H9 (cell line): ENCODE measurements around the gene GORASP1. TPM values are rescaled to one million over a fixed set of nuclear protein-coding genes. Genes with fewer than 3 reads are reported as not detected.

Source experiments
- DNase-seq: peaks from one replicate; pipeline ENCODE4 v3.0.0-alpha.2; 2017
- H2AFZ ChIP-seq: one replicate; pipeline ENCODE4 v1.6.1; 2013; ENCODE audit warnings: mild to moderate bottlenecking, low read length, control low read depth, moderate library complexity
- H2AK5ac ChIP-seq: 2 replicates; pipeline ENCODE4 v1.6.1; 2013; ENCODE audit warnings: low read length, control low read depth, mixed read lengths; ENCODE audit not compliant: insufficient read length
- H2BK120ac ChIP-seq: one replicate; pipeline ENCODE4 v1.6.1; 2013; ENCODE audit warnings: low read depth, mild to moderate bottlenecking, low read length, control low read depth, inconsistent platforms; ENCODE audit not compliant: poor library complexity, severe bottlenecking
- H2BK12ac ChIP-seq: 2 replicates; pipeline ENCODE4 v1.6.1; 2013; ENCODE audit warnings: low read length, control low read depth, mixed read lengths, low read depth; ENCODE audit not compliant: insufficient read length
- H2BK15ac ChIP-seq: 2 replicates; pipeline ENCODE4 v1.6.1; 2013; ENCODE audit warnings: low read depth, low read length, control low read depth
- H2BK20ac ChIP-seq: one replicate; pipeline ENCODE4 v1.6.1; 2013; ENCODE audit warnings: low read depth, mild to moderate bottlenecking, low read length, control low read depth, inconsistent platforms; ENCODE audit not compliant: poor library complexity, severe bottlenecking
- H2BK5ac ChIP-seq: 2 replicates; pipeline ENCODE4 v1.6.1; 2013; ENCODE audit warnings: low read length, control low read depth, mixed read lengths; ENCODE audit not compliant: insufficient read length
- H3K14ac ChIP-seq: 2 replicates; pipeline ENCODE4 v1.6.1; 2013; ENCODE audit warnings: low read length, control low read depth; ENCODE audit not compliant: insufficient read depth
- H3K18ac ChIP-seq: 2 replicates; pipeline ENCODE4 v1.6.1; 2013; ENCODE audit warnings: low read depth, mild to moderate bottlenecking, mixed read lengths, low read length, control low read depth; ENCODE audit not compliant: insufficient read length
- H3K23ac ChIP-seq: 2 replicates; pipeline ENCODE4 v1.6.1; 2013; ENCODE audit warnings: low read length, control low read depth, mixed read lengths, low read depth; ENCODE audit not compliant: insufficient read length
- H3K23me2 ChIP-seq: 2 replicates; pipeline ENCODE4 v1.6.1; 2013; ENCODE audit warnings: low read depth, mild to moderate bottlenecking, mixed read lengths, low read length, control low read depth; ENCODE audit not compliant: insufficient read length, poor library complexity, severe bottlenecking
- H3K27ac ChIP-seq: 2 replicates; pipeline ENCODE4 v1.5.1; 2013; ENCODE audit warnings: low read length, control low read depth, mixed read lengths, low read depth; ENCODE audit not compliant: insufficient read length
- H3K27me3 ChIP-seq: 2 replicates; pipeline ENCODE4 v1.6.1; 2013; ENCODE audit warnings: low read length, control low read depth, inconsistent platforms; ENCODE audit not compliant: insufficient read depth
- H3K4ac ChIP-seq: 2 replicates; pipeline ENCODE4 v1.6.1; 2013; ENCODE audit warnings: low read depth, mild to moderate bottlenecking, control low read depth, inconsistent platforms, low read length, moderate library complexity
- H3K4me1 ChIP-seq: 2 replicates; pipeline ENCODE4 v1.6.1; 2013; ENCODE audit warnings: low read length, control low read depth, inconsistent platforms; ENCODE audit not compliant: insufficient read depth
- H3K4me2 ChIP-seq: 2 replicates; pipeline ENCODE4 v1.6.1; 2013; ENCODE audit warnings: low read length, control low read depth, mixed read lengths; ENCODE audit not compliant: insufficient read length, insufficient read depth
- H3K56ac ChIP-seq: 2 replicates; pipeline ENCODE4 v1.6.1; 2013; ENCODE audit warnings: low read depth, mild to moderate bottlenecking, mixed read lengths, low read length, control low read depth; ENCODE audit not compliant: insufficient read length
- H3K79me1 ChIP-seq: 2 replicates; pipeline ENCODE4 v1.6.1; 2013; ENCODE audit warnings: low read depth, mild to moderate bottlenecking, moderate library complexity, low read length, control low read depth, inconsistent platforms; ENCODE audit not compliant: insufficient read depth, poor library complexity, severe bottlenecking
- H3K79me2 ChIP-seq: 2 replicates; pipeline ENCODE4 v1.6.1; 2013; ENCODE audit warnings: low read length, control low read depth, inconsistent platforms; ENCODE audit not compliant: insufficient read depth
- H3K9ac ChIP-seq: 2 replicates; pipeline ENCODE4 v1.6.1; 2013; ENCODE audit warnings: low read length, control low read depth, mixed read lengths; ENCODE audit not compliant: insufficient read length; ENCODE audit errors: extremely low read depth
- H3K9me3 ChIP-seq: one replicate; pipeline ENCODE4 v1.6.1; 2013; ENCODE audit warnings: low read depth, low read length, inconsistent platforms; ENCODE audit not compliant: control insufficient read depth
- H3T11ph ChIP-seq: one replicate; pipeline ENCODE4 v1.6.1; 2013; ENCODE audit warnings: mild to moderate bottlenecking, low read length, control low read depth, inconsistent platforms
- H4K20me1 ChIP-seq: one replicate; pipeline ENCODE4 v1.6.1; 2013; ENCODE audit not compliant: control insufficient read depth, insufficient read length, insufficient read depth
- H4K5ac ChIP-seq: 2 replicates; pipeline ENCODE4 v1.6.1; 2013; ENCODE audit warnings: low read depth, mild to moderate bottlenecking, mixed read lengths, low read length, control low read depth; ENCODE audit not compliant: insufficient read length
- H4K8ac ChIP-seq: replicated peaks from 2 replicates; pipeline ENCODE4 v1.6.1; 2013; ENCODE audit warnings: low read length, control low read depth, mixed read lengths, low read depth; ENCODE audit not compliant: insufficient read length
- H4K91ac ChIP-seq: 2 replicates; pipeline ENCODE4 v1.6.1; 2013; ENCODE audit warnings: low read depth, mild to moderate bottlenecking, moderate library complexity, mixed read lengths, low read length, control low read depth; ENCODE audit not compliant: insufficient read length
- H3K27ac Mint-ChIP-seq, 3 experiments: 2 replicates in 2 of 3; 3 replicates in 1 of 3; pipeline ENCODE4 v1.8.0; 2020 to 2021; ENCODE audit warnings: mixed read lengths in 3 of 3, mild to moderate bottlenecking in 1 of 3, moderate library complexity in 1 of 3
- H3K27me3 Mint-ChIP-seq: 2 replicates; pipeline ENCODE4 v1.8.0; 2021; ENCODE audit warnings: low read depth, mild to moderate bottlenecking, moderate library complexity, mixed read lengths
- H3K36me3 Mint-ChIP-seq, 3 experiments: 2 replicates in 2 of 3; 3 replicates in 1 of 3; pipeline ENCODE4 v1.8.0; 2020 to 2021; ENCODE audit warnings: low read depth in 3 of 3, mixed read lengths in 3 of 3; ENCODE audit not compliant: insufficient read depth in 1 of 3
- H3K4me1 Mint-ChIP-seq, 2 experiments: 2 replicates each; pipeline ENCODE4 v1.8.0; 2020; ENCODE audit warnings: mixed read lengths in 2 of 2
- H3K4me3 Mint-ChIP-seq, 2 experiments: 2 replicates in 1 of 2; 3 replicates in 1 of 2; pipeline ENCODE4 v1.8.0; 2020 to 2021; ENCODE audit warnings: mild to moderate bottlenecking in 2 of 2, mixed read lengths in 2 of 2, moderate library complexity in 1 of 2
- H3K9me3 Mint-ChIP-seq, 2 experiments: 2 replicates in 1 of 2; 3 replicates in 1 of 2; pipeline ENCODE4 v1.8.0; 2020; ENCODE audit warnings: mild to moderate bottlenecking in 2 of 2, mixed read lengths in 2 of 2, moderate library complexity in 1 of 2
- whole genome bisulfite sequencing: extraction: QIAGEN DNeasy Blood & Tissue Kit; methylation state at CpG from one replicate; pipeline ENCODE4 v1.1.7; 2013; ENCODE audit warnings: missing lambda C conversion rate, low lambda C conversion rate, mixed read lengths; ENCODE audit not compliant: insufficient read length; ENCODE audit errors: extremely low coverage; 5-methylcytosine and 5-hydroxymethylcytosine counted together
- total RNA-seq: library from RNA; stranded (reverse); gene quantifications from 2 replicates; pipeline ENCODE4 v1.2.1, GENCODE V29; 2021
- TF ChIP-seq, protein P1 (sequence below): fragments of 200-600 bp; sonication (generic); conservative IDR thresholded peaks from 3 replicates; pipeline ENCODE4 v1.8.0; 2021; ENCODE audit warnings: antibody characterized with exemption, mild to moderate bottlenecking

Gene GORASP1
- total RNA-seq, 1 experiment from 2014 or later, result 37.4 TPM

DNA sequence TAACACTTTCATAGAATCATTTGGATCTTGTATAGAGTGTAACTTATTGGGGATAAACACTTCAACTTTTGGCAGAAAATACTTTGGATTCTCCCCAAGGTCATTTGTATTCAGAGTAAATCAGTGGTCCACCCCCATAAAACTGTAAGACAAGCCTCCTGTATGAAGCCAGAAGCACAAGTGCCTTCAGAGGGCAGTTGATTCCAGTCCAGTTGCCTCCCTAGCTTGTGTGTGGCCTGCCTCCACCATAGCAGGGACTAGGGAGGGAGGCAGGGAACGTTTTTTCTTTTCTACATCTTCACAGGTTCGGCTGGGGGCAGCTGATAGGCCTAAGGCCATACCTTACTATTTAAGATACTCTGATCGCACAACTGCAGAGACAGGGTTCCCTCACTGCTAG lies 11.6 kb downstream of the GORASP1 start:
- H3K4ac ChIP-seq, result no peak overlapping the region
- H3K23me2 ChIP-seq, result no peaks in the 10 kb centered on the region
- no peak overlapping the region for H4K91ac ChIP-seq
- no peak overlapping the region for H2AFZ ChIP-seq
- no peak overlapping the region for H3K18ac ChIP-seq
- H3K4me3 Mint-ChIP-seq, result no peak overlapping the region
- peaks cover 24 to 68% (median 50%) of the 10 kb centered on the region in 3 experiments; a peak in 6 of 7 replicates for H3K36me3 Mint-ChIP-seq
- no peak overlapping the region for H3K9ac ChIP-seq
- no peaks in the 10 kb centered on the region for H3K79me2 ChIP-seq
- no peaks in the 10 kb centered on the region for H3K9me3 ChIP-seq
- no peak overlapping the region for H2BK5ac ChIP-seq
- no peaks in the 10 kb centered on the region for H3K4me1 ChIP-seq
- H2BK20ac ChIP-seq, result no peak overlapping the region
- H3K27ac ChIP-seq, result no peak overlapping the region
- H3K4me1 Mint-ChIP-seq, result peaks cover 0 to 10% of the 10 kb centered on the region in 2 experiments; a peak in 2 of 4 replicates
- no peaks in the 10 kb centered on the region; the same call in 1 of the 2 replicates for H3K27me3 Mint-ChIP-seq
- no peak for DNase-seq
- H3K14ac ChIP-seq, result no peak overlapping the region
- H2BK12ac ChIP-seq, result no peak overlapping the region
- H3K27me3 ChIP-seq, result no peaks in the 10 kb centered on the region
- no peak overlapping the region for H2BK120ac ChIP-seq
- TF ChIP-seq, protein P1, sequence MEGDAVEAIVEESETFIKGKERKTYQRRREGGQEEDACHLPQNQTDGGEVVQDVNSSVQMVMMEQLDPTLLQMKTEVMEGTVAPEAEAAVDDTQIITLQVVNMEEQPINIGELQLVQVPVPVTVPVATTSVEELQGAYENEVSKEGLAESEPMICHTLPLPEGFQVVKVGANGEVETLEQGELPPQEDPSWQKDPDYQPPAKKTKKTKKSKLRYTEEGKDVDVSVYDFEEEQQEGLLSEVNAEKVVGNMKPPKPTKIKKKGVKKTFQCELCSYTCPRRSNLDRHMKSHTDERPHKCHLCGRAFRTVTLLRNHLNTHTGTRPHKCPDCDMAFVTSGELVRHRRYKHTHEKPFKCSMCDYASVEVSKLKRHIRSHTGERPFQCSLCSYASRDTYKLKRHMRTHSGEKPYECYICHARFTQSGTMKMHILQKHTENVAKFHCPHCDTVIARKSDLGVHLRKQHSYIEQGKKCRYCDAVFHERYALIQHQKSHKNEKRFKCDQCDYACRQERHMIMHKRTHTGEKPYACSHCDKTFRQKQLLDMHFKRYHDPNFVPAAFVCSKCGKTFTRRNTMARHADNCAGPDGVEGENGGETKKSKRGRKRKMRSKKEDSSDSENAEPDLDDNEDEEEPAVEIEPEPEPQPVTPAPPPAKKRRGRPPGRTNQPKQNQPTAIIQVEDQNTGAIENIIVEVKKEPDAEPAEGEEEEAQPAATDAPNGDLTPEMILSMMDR, result no peak
- H4K20me1 ChIP-seq, result no peaks in the 10 kb centered on the region
- no peak overlapping the region for H3K56ac ChIP-seq
- no peak overlapping the region for H2AK5ac ChIP-seq
- H3K4me2 ChIP-seq, result no peak overlapping the region
- H2BK15ac ChIP-seq, result no peak overlapping the region
- H3K79me1 ChIP-seq, result no peaks in the 10 kb centered on the region
- H4K8ac ChIP-seq, result no peak overlapping the region
- no CpG with 5 or more reads among the region's 3 CpGs for WGBS
- H3K23ac ChIP-seq, result no peak overlapping the region
- H3K27ac Mint-ChIP-seq, result no peak overlapping the region
- H3T11ph ChIP-seq, result no peak overlapping the region
- no peaks in the 10 kb centered on the region for H3K9me3 Mint-ChIP-seq
- no peak overlapping the region for H4K5ac ChIP-seq
